HG03139 (cell line): ENCODE results near the gene PRSS21.

Experiments used
- ATAC-seq: cut with Tn5 transposase; IDR thresholded peaks from one replicate; pipeline ENCODE4 v1.9.1; 2021; ENCODE audit not compliant: unreplicated experiment

The PRSS21 gene

GRCh38 chr16:2804728-2805127 is 12.3 kb upstream of the PRSS21 start:
- no peak for ATAC-seq

DNA sequence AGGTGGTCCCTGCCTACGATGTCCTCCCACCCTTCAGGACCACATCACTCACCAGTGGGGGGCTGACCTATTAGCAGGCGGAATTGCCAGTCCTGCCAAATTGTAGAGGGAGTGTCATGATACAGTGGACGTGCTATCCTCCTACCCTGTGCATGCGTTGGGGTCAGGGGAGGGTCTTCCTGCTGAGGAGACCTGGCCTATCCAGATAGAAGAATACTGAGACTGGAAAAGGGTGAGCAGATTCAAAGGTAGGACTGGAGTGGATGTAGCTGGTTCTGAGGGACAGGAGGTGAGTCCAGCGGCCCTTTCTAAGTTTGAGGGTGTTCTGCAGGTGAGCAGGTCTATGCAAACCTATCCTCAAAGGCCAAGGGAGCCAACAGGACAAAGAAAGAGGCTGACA is 10.8 kb upstream of the PRSS21 start:
- no peak for ATAC-seq

- ATAC-seq, result no peak
Observed at GRCh38 chr16:2808181-2808580, 8.9 kb upstream of the PRSS21 start.

DNA sequence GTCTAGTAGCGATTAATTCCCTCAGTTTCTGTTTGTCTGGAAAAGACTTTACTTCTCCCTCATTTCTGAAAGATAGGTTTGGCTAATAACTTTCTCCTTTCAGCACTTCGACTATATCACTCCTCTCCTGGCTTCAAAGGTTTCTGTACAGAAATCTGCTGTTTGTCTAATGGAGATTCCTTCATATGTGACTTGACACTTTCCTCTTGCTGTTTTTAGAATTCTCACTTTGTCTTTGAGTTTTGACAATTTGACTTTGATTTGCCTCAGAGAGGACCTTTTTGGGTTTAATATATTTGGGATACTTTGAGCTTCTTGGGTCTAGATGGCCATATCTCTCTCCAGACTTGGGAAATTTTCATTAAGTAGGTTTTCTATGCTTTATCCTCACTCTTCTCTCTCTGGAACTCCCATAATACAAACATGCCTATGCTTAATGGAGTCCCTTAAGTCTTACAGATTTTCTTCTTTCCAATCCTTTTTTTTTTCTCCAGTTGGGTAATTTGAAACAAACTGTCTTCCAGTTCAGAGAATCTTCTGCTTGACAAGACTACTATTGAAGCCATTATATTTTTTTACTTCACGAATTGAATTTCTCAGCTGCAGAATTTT is 7.8 kb upstream of the PRSS21 start:
- no peak for ATAC-seq

GRCh38 chr16:2810651-2811050 is 6.4 kb upstream of the PRSS21 start:
- ATAC-seq, result no peak

DNA sequence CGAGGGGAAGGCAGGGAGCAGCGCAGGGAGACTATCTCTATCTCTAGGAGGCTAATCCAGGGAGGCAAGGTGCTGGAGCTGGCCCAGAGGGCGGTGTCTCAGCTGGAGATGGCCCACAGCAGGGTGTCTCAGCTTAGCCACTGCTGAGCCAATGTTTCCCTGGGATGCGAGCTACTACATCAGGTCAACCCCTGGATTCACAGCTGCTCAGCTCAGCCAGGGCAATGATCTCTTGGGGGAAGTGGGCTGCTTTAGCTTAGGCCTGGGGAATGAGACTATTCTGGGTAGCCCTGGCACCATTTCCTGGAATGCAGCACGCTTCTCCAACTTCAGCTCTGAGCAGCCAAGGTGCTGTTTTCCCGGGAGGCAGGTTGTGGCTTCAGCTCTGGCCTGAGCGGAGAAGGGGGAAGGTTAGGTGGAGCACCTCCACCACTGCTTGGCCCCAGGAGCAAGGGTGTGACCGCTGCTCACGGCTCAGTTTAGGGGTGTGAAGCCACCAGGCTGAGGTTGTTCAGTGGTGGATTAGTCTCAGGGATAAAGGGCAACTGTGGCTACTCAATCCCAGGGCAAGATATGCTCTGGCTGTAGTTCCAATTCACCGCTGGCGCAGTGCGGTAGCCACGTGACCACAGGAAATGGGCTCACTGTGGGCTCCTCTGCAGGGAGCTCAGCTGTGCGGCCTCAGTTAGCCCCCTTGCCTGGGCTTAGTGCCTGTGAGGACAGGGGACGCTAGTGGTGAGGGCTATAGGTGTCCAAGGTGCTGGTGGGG is 5.2 kb upstream of the PRSS21 start:
- ATAC-seq, result no peak

GRCh38 chr16:2813771-2814221 is 3.2 kb upstream of the PRSS21 start:
- ATAC-seq, result no peak

DNA sequence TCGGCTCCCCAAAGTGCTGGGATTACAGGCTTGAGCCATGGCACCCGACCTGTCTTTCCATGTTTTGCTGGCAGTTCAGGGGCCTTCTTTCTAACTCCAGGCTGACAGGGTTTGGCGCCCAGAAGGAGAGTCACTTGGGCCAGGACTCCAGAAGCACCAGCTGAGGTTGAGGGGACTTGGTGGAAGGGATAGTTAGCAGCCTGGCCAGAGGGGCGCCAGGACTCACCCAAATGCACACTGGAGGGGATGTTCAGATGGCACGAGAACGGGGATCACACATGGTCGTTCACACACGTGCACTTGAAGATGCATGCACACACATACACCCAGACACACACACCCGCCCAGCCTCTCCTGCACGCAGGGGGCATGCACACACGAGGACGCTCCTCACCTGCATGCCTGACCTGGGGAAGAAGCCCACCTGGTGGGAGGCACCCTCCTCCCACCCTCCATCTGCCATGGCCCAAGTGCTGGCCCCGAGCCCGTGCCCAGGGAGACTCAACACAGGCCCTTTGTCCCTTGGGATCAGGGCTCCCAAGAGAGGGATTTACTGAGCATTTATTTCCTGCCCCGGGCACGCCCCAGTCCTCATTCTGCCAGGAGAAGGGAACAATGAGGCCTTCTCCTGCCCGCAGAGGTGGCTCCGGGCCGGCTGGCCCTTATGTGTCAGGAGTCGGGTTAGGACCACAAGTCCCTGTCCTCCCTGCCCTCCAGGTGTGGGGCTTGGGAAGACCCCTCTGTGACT is 2.3 kb upstream of the PRSS21 start:
- no peak for ATAC-seq

DNA sequence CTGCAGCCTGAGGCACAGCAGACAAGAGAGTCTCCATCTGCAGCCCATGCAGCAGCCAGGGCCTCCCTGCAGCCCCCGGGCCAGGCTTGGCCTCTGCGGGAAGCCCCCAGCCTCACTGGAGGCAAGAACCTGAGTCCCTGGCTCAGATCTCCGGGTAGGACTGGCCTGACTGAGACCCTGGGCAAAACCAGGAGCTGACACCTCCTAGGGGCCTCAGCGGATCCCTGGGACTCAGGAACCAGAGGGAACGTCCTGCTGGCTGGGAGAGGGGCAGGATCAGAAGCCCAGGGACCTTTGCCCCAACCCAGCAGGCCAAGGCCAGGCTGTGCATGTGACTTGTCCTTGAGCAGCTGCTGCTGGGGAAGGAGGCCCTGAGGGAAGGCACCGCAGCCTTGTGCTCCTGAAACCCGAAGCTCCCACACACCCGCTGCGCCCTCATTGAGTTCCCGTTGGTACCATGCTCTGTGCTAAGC is 1.7 kb upstream of the PRSS21 start:
- no peak for ATAC-seq

GRCh38 chr16:2817340-2818271 is 569 bp downstream of the PRSS21 start:
- no peak for ATAC-seq

GRCh38 chr16:2818272-2818876 is 1.3 kb downstream of the PRSS21 start:
- no peak for ATAC-seq

DNA sequence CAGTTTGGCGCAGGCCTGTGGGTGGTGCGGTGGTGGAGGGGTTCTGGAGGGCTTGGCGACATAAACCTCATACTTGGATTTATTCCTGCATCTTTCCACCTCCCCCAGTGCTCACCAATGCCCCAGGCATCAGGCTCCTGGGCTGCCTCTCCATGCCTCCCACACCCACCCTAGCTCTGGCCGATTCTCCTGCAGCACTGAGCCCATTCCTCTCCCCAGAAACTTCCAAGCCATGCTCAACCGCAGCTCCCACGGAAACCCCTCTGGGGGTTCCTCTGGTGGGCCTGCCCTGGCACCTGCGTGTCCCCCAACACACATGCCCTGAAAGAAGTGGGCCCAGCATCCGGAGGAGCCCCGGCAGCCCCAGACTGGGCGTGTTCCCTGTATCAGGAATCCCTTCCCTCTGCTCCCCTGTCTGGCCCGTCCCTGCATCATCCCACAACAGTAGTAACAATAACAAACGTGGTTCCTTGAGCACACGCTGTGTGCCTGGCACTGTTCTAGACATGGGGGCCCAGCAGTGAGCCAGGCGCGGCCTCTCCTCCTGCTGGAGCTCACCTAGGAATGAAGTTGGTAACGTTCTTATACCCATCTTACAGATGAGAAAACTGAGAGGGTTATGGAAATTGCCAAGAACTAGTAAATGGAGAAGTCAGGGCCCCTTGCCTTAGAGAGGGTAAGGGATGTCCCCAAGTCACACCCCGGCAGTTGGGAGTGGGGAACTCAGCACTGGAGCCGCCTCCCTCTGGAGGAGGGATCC is 2.3 kb downstream of the PRSS21 start:
- no peak for ATAC-seq

DNA sequence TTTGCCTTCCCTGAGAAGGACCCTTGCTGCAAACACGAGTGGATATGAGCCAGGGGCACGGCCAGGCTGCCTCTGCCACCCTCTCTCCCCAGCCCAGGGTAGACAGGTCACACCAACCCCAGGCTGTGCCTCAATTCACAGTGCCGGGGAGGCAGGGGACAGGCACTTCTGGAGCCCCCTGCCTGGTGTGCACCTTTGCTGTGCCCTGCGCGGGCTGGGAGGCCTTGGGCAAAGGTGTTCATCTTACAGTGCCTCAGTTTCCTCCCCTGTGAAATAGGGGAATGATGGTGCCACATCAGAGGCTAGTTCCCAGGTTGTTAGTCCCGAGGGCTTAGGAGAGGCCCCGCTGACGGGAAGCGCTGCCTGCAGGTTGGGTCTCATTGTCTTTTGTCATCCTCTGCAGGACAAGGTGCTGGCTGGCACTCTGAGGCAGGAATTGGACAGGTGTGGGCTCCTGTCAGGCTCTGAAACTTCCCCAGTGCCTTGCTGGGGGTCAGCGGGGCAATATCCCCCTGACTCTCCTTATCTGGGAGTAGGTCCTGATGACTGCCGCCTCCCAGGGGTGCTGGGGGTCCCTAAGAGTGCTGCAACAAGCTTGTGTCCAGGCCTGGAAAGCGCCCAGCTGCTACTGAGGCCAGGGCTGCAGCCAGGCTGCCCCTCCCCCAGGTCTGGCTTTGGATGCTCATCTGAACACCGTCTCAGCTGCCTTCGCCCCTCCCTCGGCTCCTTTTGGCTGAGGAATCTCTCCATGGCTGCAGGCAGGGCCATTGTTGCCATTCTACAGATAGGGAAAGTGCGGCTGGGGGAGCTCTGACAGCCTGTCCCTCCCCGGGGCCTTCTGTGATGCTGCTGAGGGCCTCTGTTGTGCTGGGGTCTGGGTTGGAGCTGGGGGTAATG is 3.1 kb downstream of the PRSS21 start:
- no peak for ATAC-seq

DNA sequence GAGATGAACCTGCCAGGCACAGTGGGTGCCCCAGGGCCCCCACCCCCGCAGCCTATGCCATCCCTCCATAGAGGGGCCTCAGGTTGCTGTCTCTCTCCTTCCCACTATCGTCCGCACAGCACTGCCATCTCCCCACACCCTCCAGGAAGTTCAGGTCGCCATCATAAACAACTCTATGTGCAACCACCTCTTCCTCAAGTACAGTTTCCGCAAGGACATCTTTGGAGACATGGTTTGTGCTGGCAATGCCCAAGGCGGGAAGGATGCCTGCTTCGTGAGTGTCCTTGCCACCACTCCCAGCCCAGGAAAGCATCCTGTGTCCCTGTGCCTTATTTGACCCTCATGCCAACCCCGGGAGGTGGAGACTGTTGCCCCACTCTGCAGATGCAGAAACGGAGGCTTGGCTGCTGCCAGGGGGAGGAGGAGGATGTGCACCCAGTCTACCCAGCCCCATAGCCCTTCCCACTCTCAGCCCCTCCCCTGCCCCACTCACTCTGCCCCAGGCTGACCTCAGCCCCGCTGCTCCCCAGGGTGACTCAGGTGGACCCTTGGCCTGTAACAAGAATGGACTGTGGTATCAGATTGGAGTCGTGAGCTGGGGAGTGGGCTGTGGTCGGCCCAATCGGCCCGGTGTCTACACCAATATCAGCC is 3.9 kb downstream of the PRSS21 start:
- no peak for ATAC-seq

- ATAC-seq, result no peak
Observed at GRCh38 chr16:2821487-2822157, 4.6 kb downstream of the PRSS21 start.

- ATAC-seq, result no peak
Observed at GRCh38 chr16:2822158-2822495, 5.1 kb downstream of the PRSS21 start.

GRCh38 chr16:2822496-2822895 is 5.5 kb downstream of the PRSS21 start:
- ATAC-seq, result no peak

GRCh38 chr16:2824626-2825025 is 7.6 kb downstream of the PRSS21 start:
- no peak for ATAC-seq
